Ascending aorta (tissue), 2 donors: Measurements from ENCODE around the gene ANKMY1. TPM values are rescaled to one million over a fixed set of nuclear protein-coding genes. Genes with fewer than 3 reads are reported as not detected.
"Not testable (repeated sequence)": the region's sequence is repeated elsewhere in the genome, so short reads cannot be mapped to it uniquely, and the experiment has no call there.

ENCODE experiments used
- DNase-seq, 2 donors: peaks; one replicate each; pipeline ENCODE4 v3.0.0-alpha.2; 2019; ENCODE audit warnings: low spot score in 2 of 2
- H3K27ac ChIP-seq, 2 donors: fragments of 200-600 bp; sonication (generic); one replicate each; pipeline ENCODE4 v1.5.1; 2016 to 2017; ENCODE audit warnings: mild to moderate bottlenecking in 1 of 2
- H3K27me3 ChIP-seq: fragments of 200-600 bp; sonication (generic); one replicate; pipeline ENCODE4 v1.5.1; 2017
- H3K36me3 ChIP-seq, 2 donors: fragments of 200-600 bp; sonication (generic); one replicate each; pipeline ENCODE4 v1.5.1; 2016
- H3K4me1 ChIP-seq, 2 donors: fragments of 200-600 bp; sonication (generic); one replicate each; pipeline ENCODE4 v1.5.1; 2016 to 2017; ENCODE audit warnings: mild to moderate bottlenecking in 1 of 2
- H3K4me3 ChIP-seq, 2 donors: fragments of 200-600 bp; sonication (generic); one replicate each; pipeline ENCODE4 v1.5.1; 2016 to 2017; ENCODE audit warnings: mild to moderate bottlenecking in 1 of 2
- H3K9me3 ChIP-seq, 2 donors: fragments of 200-600 bp; sonication (generic); one replicate each; pipeline ENCODE4 v1.5.1; 2016
- CTCF ChIP-seq, 3 experiments: fragments of 200-600 bp in 2 of 3; fragments of 450-650 bp in 1 of 3; sonication (generic) in 2 of 3; IDR thresholded peaks; one replicate each; pipeline ENCODE4 v1.5.1; 2016 to 2019; ENCODE audit warnings: antibody characterized with exemption in 3 of 3, mild to moderate bottlenecking in 1 of 3, moderate library complexity in 1 of 3
- intact Hi-C: fragments of 100-400 bp; cut with DNase I; formaldehyde crosslinking; loops from one replicate; pipeline ENCODE4 v1.15.1; 2023
- total RNA-seq: library from RNA; depleted of rRNA; stranded (reverse); fragments of >200 nt; gene quantifications from one replicate; pipeline ENCODE4 v1.1.0, GENCODE V29; 2016

ANKMY1 gene
- total RNA-seq, 1 donor from 2014 or later = 14.4 TPM

GRCh38 chr2:240551811-240552210 lies 6.0 kb downstream of the ANKMY1 start:
- intact Hi-C loops = no loop called here
- Histone ChIP-seq H3K36me3 (peaks cover 3 to 23% of the 10 kb centered on the region in 2 donors), H3K27ac (no peak overlapping the region), H3K4me3 (no peak overlapping the region), H3K4me1 (no peaks in the 10 kb centered on the region), H3K9me3 (no peaks in the 10 kb centered on the region), H3K27me3 (no peaks in the 10 kb centered on the region)
- no peak for DNase-seq
- TF ChIP-seq CTCF (IDR thresholded peaks at IDR 0.05) = no peak

GRCh38 chr2:240551288-240551687 lies 6.5 kb downstream of the ANKMY1 start:
- peaks cover 3 to 23% of the 10 kb centered on the region in 2 donors for H3K36me3 ChIP-seq
- no peak overlapping the region for H3K27ac ChIP-seq
- no peak for DNase-seq
- H3K4me1 ChIP-seq = no peaks in the 10 kb centered on the region
- H3K9me3 ChIP-seq = no peaks in the 10 kb centered on the region
- no peaks in the 10 kb centered on the region for H3K27me3 ChIP-seq
- H3K4me3 ChIP-seq = no peak overlapping the region
- TF ChIP-seq CTCF (IDR thresholded peaks at IDR 0.05) = no peak
- intact Hi-C loops = no loop called here

GRCh38 chr2:240539906-240540305 lies 17.9 kb downstream of the ANKMY1 start:
- DNase-seq = peak in 1 of 2 donors; percentile 7
- no peak for TF ChIP-seq CTCF (IDR thresholded peaks at IDR 0.05)
- H3K36me3 ChIP-seq = peaks cover 12 to 18% of the 10 kb centered on the region in 2 donors
- H3K27me3 ChIP-seq = no peaks in the 10 kb centered on the region
- H3K27ac ChIP-seq = no peak overlapping the region
- no peaks in the 10 kb centered on the region for H3K4me1 ChIP-seq
- H3K4me3 ChIP-seq = no peak overlapping the region
- H3K9me3 ChIP-seq = no peaks in the 10 kb centered on the region
- intact Hi-C loops = no loop called here

- H3K36me3 ChIP-seq = peaks cover 12 to 18% of the 10 kb centered on the region in 2 donors
- peak in 1 of 2 donors; percentile 22 for DNase-seq
- not testable (repeated sequence) for H3K4me1 ChIP-seq
These were observed 18.7 kb downstream of the ANKMY1 start for GRCh38 chr2:240539101-240539500.

GRCh38 chr2:240538031-240538780 lies 19.6 kb downstream of the ANKMY1 start:
- no peaks in the 10 kb centered on the region for H3K27me3 ChIP-seq
- H3K4me3 ChIP-seq = no peak overlapping the region
- peaks cover 12 to 18% of the 10 kb centered on the region in 2 donors for H3K36me3 ChIP-seq
- intact Hi-C loops = no loop called here
- no peaks in the 10 kb centered on the region for H3K4me1 ChIP-seq
- DNase-seq = peak in 1 of 2 donors; percentile 24
- H3K9me3 ChIP-seq = no peaks in the 10 kb centered on the region
- no peak overlapping the region for H3K27ac ChIP-seq
- TF ChIP-seq CTCF (IDR thresholded peaks at IDR 0.05) = no peak

More at GRCh38 chr2:240539101-240539500, 18.7 kb downstream of the ANKMY1 start:
- intact Hi-C loops, H3K4me3 ChIP-seq, H3K27me3 ChIP-seq, H3K9me3 ChIP-seq, H3K27ac ChIP-seq: not testable (repeated sequence)

GRCh38 chr2:240532031-240532775 lies 25.6 kb downstream of the ANKMY1 start:
- H3K36me3 ChIP-seq = peaks cover 0 to 22% of the 10 kb centered on the region in 2 donors
- intact Hi-C loops = no loop called here
- H3K27me3 ChIP-seq = no peaks in the 10 kb centered on the region
- no peak overlapping the region for H3K27ac ChIP-seq
- no peaks in the 10 kb centered on the region for H3K4me1 ChIP-seq
- TF ChIP-seq CTCF (IDR thresholded peaks at IDR 0.05) = no peak
- peaks cover 8 to 19% of the 10 kb centered on the region in 2 donors for H3K9me3 ChIP-seq
- no peak overlapping the region for H3K4me3 ChIP-seq
- no peak for DNase-seq
